SK-N-SH treated with all-trans-retinoic acid at 6 μM for 48 hours (cell line): ENCODE data around the gene AHSP.

Experiments used
- ATAC-seq: fragments of 200-7000 bp; cut with Tn5 transposase; 3 replicates; pipeline ENCODE4 v1.9.1; 2020; ENCODE audit warnings: mild to moderate bottlenecking, moderate library complexity
- ARNTL ChIP-seq: fragments of 450-650 bp; formaldehyde crosslinking; IDR thresholded peaks from 2 replicates; pipeline ENCODE4 v1.5.0; 2020; ENCODE audit warnings: low read depth, mild to moderate bottlenecking, moderate library complexity, borderline replicate concordance
- BACH2 ChIP-seq: fragments of 250-450 bp; sonication (Bioruptor Pico); IDR thresholded peaks from 2 replicates; pipeline ENCODE4 v1.9.0; 2021; ENCODE audit warnings: mild to moderate bottlenecking, borderline replicate concordance
- CSDC2 ChIP-seq: fragments of 250-450 bp; sonication (Bioruptor Pico); IDR thresholded peaks from 2 replicates; pipeline ENCODE4 v1.5.0; 2020; ENCODE audit warnings: mild to moderate bottlenecking, moderate library complexity
- CSRNP3 ChIP-seq: fragments of 250-450 bp; sonication (Bioruptor Pico); IDR thresholded peaks from 2 replicates; pipeline ENCODE4 v1.5.1; 2021; ENCODE audit warnings: mild to moderate bottlenecking, moderate library complexity
- ESRRG ChIP-seq: fragments of 250-450 bp; sonication (Bioruptor Pico); IDR thresholded peaks from 2 replicates; pipeline ENCODE4 v1.6.1; 2021; ENCODE audit warnings: mild to moderate bottlenecking
- ISL1 ChIP-seq: fragments of 250-450 bp; sonication (Bioruptor Pico); IDR thresholded peaks from 2 replicates; pipeline ENCODE4 v2.1.2; 2022; ENCODE audit warnings: mild to moderate bottlenecking, moderate library complexity
- PATZ1 ChIP-seq: fragments of 250-450 bp; sonication (Bioruptor Pico); IDR thresholded peaks from 2 replicates; pipeline ENCODE4 v1.8.0; 2020; ENCODE audit warnings: mild to moderate bottlenecking, moderate library complexity, borderline replicate concordance
- POU6F1 ChIP-seq: fragments of 250-450 bp; sonication (Bioruptor Pico); IDR thresholded peaks from 2 replicates; pipeline ENCODE4 v1.8.0; 2021; ENCODE audit warnings: low read depth, mild to moderate bottlenecking, moderate library complexity, borderline replicate concordance
- PPARA ChIP-seq: fragments of 250-450 bp; sonication (Bioruptor Pico); IDR thresholded peaks from 2 replicates; pipeline ENCODE4 v1.5.0; 2020; ENCODE audit warnings: mild to moderate bottlenecking, borderline replicate concordance
- RARB ChIP-seq: fragments of 250-450 bp; sonication (Bioruptor Pico); IDR thresholded peaks from 2 replicates; pipeline ENCODE4 v1.8.0; 2021; ENCODE audit warnings: mild to moderate bottlenecking, moderate library complexity
- SNAI2 ChIP-seq: fragments of 250-450 bp; sonication (Bioruptor Pico); IDR thresholded peaks from 2 replicates; pipeline ENCODE4 v1.5.0; 2020; ENCODE audit warnings: mild to moderate bottlenecking, moderate library complexity
- TCF4 ChIP-seq: fragments of 250-450 bp; sonication (Bioruptor Pico); IDR thresholded peaks from 2 replicates; pipeline ENCODE4 v1.8.0; 2021; ENCODE audit warnings: mild to moderate bottlenecking, moderate library complexity, borderline replicate concordance
- TOX ChIP-seq: fragments of 250-450 bp; sonication (Bioruptor Pico); IDR thresholded peaks from 2 replicates; pipeline ENCODE4 v1.8.0; 2021; ENCODE audit warnings: mild to moderate bottlenecking, moderate library complexity, borderline replicate concordance
- TSHZ2 ChIP-seq: fragments of 250-450 bp; sonication (Bioruptor Pico); IDR thresholded peaks from 2 replicates; pipeline ENCODE4 v1.5.0; 2020; ENCODE audit warnings: mild to moderate bottlenecking, moderate library complexity
- ZC3H10 ChIP-seq: fragments of 250-450 bp; sonication (Bioruptor Pico); IDR thresholded peaks from 2 replicates; pipeline ENCODE4 v1.5.1; 2021; ENCODE audit warnings: mild to moderate bottlenecking, moderate library complexity
- ZFP3 ChIP-seq: fragments of 250-450 bp; sonication (Bioruptor Pico); IDR thresholded peaks from 2 replicates; pipeline ENCODE4 v1.5.0; 2020; ENCODE audit warnings: mild to moderate bottlenecking, moderate library complexity
- ZFP30 ChIP-seq: fragments of 450-650 bp; formaldehyde crosslinking; IDR thresholded peaks from 2 replicates; pipeline ENCODE4 v1.5.0; 2022; ENCODE audit warnings: mild to moderate bottlenecking, moderate library complexity
- ZNF70 ChIP-seq: fragments of 450-650 bp; formaldehyde crosslinking; IDR thresholded peaks from 2 replicates; pipeline ENCODE4 v1.5.0; 2020; ENCODE audit warnings: mild to moderate bottlenecking, moderate library complexity
- ZNF8 ChIP-seq: fragments of 450-650 bp; formaldehyde crosslinking; IDR thresholded peaks from 2 replicates; pipeline ENCODE4 v1.5.0; 2020; ENCODE audit warnings: mild to moderate bottlenecking, moderate library complexity

Gene AHSP

GRCh38 chr16:31529108-31529936 lies 1.6 kb downstream of the AHSP start:
- ATAC-seq, result peak; percentile 32; the same call in 2 of the 3 replicates
- no peak for TF ChIP-seq ZNF70 (CRISPR knock-in tag)
- no peak for TF ChIP-seq CSRNP3 (CRISPR knock-in tag)
- no peak for TF ChIP-seq ESRRG
- TF ChIP-seq ZFP30 (CRISPR knock-in tag), result no peak
- no peak for TF ChIP-seq ISL1 (CRISPR knock-in tag)
- TF ChIP-seq TSHZ2 (CRISPR knock-in tag), result no peak
- TF ChIP-seq SNAI2 (CRISPR knock-in tag), result no peak
- no peak for TF ChIP-seq POU6F1 (CRISPR knock-in tag)
- TF ChIP-seq TCF4 (CRISPR knock-in tag), result no peak
- TF ChIP-seq ZNF8 (CRISPR knock-in tag), result no peak
- no peak for TF ChIP-seq PPARA (CRISPR knock-in tag)
- TF ChIP-seq RARB, result no peak
- TF ChIP-seq ZC3H10, result no peak
- no peak for TF ChIP-seq ARNTL (CRISPR knock-in tag)
- TF ChIP-seq TOX (CRISPR knock-in tag), result no peak
- no peak for TF ChIP-seq BACH2
- TF ChIP-seq CSDC2 (CRISPR knock-in tag), result no peak
- TF ChIP-seq, all 23 proteins: peak for 0

GRCh38 chr16:31529937-31530312 lies 2.2 kb downstream of the AHSP start:
- TF ChIP-seq TCF4 (CRISPR knock-in tag) (no peak), PATZ1 (CRISPR knock-in tag) (no peak), CSDC2 (CRISPR knock-in tag) (no peak), ZFP3 (no peak), SNAI2 (CRISPR knock-in tag) (no peak), BACH2 (no peak), ESRRG (no peak), ISL1 (CRISPR knock-in tag) (no peak)
- ATAC-seq, result no peak

- ATAC-seq, result no peak
- TF ChIP-seq TSHZ2 (CRISPR knock-in tag) (no peak), POU6F1 (CRISPR knock-in tag) (no peak), CSRNP3 (CRISPR knock-in tag) (no peak), SNAI2 (CRISPR knock-in tag) (no peak), ZNF70 (CRISPR knock-in tag) (no peak)
These were observed 2.7 kb downstream of the AHSP start for GRCh38 chr16:31530405-31530804.
